SH-SY5Y (cell line): ENCODE data around the gene LRRTM4.

Source experiments
- GATA2 ChIP-seq: IDR thresholded peaks from 2 replicates; pipeline ENCODE4 v1.6.1; 2011; ENCODE audit warnings: mild to moderate bottlenecking, low read depth, low read length
- GATA3 ChIP-seq: IDR thresholded peaks from 2 replicates; pipeline ENCODE4 v1.6.1; 2011; ENCODE audit warnings: low read depth, mild to moderate bottlenecking, low read length, moderate library complexity

DNA sequence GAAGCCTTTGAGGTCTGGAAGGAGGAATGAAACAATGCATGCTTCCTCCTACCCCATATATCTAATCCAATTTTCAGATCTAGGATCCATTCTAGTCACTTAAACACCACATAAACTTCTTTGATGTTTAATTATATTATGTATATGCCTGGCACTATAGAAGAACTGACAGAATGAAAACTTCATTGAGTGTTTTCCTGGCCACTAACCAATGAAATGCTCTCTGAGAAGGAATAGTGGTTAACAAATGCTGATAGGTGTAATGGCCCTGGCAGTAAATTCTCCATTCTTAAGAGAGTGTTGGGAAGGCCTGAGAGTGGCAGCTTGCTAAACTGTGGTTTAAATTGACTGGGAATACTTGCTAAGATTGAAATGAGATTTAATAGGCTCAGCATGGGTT is 710.0 kb downstream of the LRRTM4 start:
- TF ChIP-seq GATA2 (no peak), GATA3 (no peak)
